Activated naive CD4-positive, alpha-beta T cell treated with anti-CD3 and anti-CD28 coated beads, Interleukin-2, amount 50 U/mL, for 16 hours (primary cell): ENCODE data around the gene PTPRB.

Source experiments
- DNase-seq: peaks from one replicate; pipeline ENCODE4 v3.0.0-alpha.2; 2020

PTPRB gene

DNA sequence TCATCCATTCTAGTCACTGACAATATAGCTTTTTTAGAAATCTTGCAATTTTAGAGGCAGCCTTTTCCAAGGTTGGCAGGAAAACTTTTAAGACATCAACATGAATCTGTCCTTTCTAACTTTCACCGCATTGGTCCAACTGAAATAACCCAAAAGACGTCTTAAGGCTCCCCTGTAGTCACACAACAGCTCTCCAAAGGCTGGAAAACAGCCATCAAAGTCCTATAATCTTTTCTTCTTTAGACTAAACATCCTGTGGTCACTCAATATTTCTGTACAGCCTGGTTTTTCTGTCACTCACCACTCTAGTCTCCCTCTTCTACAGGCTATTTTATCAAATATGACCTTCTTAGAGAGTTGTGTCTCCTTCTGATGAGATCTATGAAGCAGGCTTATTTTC is 4.5 kb upstream of the PTPRB start:
- no peak for DNase-seq

DNA sequence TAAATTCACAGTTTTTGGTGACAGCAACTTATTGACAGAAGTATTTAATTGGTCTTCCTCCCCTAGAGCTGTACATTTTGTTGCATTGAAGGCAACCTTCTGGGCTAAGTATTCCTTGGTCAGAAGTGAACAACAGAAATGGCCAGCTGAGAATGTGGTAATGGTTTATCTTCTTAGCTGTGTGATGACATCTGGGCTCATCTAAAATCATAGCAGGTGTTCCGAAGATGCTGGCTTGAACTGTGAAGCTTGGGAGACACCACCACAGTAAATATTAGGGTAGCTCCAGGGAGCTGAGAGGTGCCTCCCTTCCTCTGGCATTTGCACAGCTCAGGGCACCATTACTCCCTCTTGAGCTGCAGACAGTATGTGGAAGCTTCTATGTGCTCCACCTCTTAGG is 3.7 kb upstream of the PTPRB start:
- no peak for DNase-seq

DNA sequence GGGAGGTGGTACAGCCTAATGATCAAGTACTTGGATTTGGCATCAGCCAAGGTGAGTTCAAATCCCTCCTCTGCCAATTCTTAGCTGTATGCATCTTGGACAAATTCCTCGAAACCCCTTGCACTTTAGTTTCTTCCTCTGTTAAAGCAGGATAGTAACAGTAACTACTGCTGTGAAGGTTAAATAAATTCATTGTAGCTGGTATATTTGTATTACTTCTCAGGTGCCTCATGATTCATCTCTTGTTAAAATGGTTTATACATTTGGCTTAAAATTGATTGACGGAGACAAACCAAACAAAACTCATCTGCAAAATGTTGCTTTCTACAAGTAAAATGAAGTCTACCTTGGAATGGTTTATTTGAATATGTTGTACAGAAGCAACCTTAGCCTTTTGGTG is 2.3 kb upstream of the PTPRB start:
- no peak for DNase-seq

DNA sequence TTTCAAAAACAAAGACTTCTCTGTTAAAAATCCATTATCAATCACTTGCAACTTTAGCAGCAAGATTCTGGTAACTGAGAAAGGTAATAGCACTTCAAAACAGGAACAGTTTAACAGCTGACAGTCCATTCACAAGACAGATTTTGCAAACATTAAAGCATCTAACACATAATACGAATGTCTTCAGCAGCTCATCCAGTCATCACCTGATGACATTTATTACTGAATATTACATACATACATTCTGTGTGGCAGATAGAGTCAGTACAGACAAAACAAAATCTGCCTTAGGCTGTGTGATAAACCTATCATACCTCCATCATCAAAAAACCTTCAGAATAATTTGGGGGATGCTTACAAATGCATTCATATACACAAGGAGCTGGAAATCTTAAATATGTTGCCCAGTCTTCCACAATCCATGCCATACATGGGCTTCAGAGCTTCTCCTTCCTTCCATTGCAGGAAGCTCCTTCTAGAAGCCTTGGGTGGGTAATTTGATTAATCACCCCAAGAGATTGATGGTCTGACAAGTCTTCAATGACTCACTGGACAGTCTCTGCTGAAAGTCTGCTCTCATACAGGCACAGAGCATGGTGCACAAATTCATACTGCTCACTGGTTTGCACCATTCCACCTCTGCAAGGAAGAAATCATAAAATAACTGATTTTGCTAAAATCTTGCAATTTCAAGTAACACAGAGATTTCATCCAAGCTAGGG is 1.6 kb upstream of the PTPRB start:
- DNase-seq = no peak

DNA sequence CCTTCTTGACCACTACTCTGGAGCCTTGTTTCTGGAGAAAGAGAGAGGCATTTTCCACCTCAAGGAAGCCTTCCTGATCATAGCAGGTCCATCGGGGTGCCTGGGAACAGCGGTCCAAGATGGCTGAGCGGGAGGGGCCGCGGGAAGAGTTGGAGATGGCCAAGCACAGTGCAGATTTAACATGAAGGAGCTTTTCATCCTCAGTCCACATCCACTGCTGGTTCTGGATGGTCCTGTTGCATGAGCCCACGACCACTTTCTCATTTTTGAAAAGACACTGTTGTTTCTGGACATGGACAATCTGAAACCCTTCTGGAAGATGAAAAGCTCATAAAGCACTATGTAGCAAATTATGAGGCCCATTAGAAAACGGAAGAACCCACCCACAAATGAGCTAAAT is 1.5 kb downstream of the PTPRB start:
- DNase-seq = no peak

DNA sequence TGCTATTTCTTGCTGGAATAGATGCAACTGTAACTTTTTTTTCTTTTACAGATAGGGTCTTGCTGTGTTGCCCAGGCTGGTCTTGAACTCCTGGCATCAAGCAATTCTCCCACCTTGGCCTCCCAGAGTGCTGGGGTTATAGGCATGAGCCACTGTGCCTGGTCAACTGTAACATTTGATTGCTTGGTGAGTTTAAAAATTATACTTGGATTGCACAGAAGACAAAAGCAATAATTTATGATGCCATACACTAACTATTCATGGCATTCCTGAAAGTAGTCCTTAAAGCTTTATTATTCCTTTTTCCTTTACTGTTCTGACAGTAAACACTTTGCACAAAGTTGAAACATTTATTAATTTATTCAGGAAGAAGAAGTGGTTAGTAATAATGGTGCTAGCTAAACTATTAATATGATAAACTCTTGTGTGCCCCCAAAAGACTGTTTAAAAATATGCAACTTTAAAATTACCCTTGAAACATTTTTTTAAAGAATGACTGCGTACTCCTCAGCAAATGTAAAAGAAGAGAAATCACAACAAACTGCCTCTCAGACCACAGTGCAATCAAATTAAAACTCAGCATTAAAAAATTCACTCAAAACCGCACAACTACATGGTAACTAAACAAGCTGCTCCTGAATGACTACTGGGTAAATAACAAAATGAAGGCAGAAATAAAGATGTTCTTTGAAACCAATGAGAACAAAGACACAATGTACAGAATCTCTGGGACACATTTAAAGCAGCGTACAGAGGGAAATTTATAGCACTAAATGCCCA is 8.3 kb downstream of the PTPRB start:
- DNase-seq = no peak

DNA sequence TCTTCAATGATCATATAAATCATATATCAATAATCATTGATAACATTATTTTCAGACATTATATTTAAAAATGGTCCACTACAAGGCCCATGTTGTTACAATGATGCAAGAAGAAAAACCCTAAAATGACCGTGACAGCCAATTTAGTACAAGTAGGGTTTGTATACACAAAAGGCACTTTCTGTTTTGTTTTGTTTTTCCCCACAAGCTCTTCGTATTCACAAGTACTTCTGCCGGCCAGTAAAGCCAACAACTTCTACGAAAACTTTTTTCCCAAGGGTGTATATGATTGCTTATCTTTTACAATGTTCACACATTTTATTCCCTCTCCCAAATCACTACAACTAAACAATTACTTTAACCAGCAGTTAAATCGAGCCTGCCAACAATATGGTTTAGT is 9.6 kb downstream of the PTPRB start:
- DNase-seq = no peak

DNA sequence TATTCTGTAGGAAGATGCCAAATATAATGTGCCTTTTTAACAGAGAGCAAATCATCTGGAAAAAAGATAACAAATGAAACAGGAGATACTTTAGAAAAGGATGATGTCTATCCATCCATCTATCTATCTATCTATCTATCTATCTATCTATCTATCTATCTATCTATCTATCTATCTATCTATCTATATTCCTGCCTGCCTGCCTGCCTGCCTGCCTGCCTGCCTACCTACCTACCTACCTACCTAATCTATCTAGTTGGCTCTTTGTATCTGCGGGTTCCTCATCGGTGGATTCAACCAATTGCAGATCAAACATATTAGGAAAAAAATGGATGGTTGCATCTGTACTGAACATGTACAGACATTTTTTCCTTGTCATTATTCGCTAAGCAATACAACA is 11.0 kb downstream of the PTPRB start:
- no peak for DNase-seq

DNA sequence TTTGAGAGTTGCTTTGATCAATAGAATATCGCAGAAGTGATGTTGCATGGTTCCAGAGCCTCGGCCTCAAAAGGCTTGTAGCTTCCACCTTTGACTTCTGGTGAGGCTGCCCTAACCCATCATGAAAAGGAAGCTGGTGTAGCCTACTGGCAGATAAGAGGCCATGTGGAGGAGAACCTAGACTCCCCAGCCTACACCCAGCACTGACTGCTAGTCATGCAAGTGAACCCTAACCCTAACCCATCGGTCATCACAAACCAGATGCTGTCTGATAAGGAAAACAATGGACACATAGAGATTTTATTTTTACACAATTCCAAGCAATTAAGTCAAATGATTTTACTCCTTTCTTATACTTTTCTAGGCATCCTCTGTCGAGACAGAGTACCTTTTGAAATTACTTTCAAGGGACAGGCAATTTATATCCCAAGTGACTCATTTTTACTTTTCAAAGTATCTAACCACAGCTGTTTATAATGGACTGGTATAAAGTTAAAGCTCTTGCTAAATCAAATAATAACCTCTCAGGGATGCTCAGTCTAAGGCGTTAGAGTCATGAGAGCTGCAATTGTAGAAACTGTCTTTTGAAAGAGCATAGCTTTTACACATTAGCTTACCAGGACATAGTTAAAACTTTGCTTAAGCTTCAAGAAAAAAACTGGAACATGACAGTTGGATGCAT is 17.6 kb downstream of the PTPRB start:
- DNase-seq = no peak

DNA sequence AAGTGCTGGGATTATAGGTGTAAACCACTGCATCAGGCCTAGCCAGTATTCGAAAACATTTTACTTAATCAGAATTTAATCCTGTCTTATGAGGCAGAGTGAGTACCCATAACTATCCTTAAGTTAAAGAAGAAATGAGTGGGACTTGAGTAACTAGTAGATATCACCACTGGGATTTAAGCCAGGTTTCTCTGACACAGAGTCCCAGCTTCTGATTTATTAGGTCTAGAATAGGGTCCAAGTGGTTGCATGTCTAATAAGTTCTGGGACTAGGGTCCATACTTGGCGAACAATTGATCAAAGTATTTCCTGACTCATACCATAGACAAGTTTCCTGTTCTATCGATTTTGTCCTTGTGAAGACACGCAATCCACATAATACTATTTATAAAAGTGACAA is 18.9 kb downstream of the PTPRB start:
- DNase-seq = no peak

DNA sequence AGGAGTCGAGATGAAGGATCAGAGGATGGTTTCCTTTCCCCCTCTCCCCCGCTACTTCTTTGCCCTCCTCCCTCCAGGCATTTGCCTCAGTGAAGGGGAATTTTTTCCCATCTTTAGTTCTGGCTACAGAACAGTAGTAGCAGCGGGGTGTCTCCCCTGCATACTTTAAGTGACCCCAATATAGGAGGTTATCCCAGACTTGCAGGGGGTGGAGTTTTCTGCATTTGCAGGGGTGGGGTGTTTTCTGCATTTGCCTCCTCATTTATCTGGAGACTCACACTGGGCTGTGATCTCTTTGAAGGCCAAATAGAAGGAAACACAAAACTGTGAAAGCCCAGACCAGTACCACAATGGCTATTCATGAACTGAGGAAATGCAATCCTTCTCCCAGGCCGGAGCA is 19.8 kb downstream of the PTPRB start:
- no peak for DNase-seq

DNA sequence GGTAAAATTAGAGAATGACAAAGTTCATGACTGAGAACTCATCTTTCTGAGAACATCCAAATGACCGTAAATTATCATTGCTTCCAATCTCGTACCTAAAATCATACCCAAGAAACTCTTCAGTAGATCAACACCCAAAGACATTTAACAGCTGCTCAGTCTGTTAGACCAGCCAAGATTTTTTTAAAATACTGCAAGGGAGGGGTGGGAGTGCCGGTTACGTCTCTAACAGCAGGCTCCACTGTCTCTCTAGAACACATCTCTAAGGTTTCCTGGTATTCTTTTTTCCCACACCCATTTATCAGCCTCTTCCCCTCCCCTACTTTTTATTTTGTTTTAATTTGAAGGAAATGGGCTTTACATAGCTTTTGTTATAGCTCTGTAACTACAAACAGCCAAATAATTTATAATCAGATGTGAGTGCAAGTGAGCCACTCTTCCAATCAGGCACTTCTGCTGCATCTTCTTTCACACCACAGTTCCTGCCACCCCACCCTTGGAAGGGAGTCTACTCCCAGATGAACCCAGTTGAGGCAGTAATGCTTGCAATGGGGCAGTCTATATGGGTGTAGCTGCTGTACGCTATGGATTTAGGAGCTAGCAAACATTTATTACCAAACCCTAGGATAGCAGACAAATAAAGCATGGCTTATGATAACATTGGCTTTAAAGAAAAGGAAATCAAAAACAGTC is 21.9 kb downstream of the PTPRB start:
- no peak for DNase-seq

DNA sequence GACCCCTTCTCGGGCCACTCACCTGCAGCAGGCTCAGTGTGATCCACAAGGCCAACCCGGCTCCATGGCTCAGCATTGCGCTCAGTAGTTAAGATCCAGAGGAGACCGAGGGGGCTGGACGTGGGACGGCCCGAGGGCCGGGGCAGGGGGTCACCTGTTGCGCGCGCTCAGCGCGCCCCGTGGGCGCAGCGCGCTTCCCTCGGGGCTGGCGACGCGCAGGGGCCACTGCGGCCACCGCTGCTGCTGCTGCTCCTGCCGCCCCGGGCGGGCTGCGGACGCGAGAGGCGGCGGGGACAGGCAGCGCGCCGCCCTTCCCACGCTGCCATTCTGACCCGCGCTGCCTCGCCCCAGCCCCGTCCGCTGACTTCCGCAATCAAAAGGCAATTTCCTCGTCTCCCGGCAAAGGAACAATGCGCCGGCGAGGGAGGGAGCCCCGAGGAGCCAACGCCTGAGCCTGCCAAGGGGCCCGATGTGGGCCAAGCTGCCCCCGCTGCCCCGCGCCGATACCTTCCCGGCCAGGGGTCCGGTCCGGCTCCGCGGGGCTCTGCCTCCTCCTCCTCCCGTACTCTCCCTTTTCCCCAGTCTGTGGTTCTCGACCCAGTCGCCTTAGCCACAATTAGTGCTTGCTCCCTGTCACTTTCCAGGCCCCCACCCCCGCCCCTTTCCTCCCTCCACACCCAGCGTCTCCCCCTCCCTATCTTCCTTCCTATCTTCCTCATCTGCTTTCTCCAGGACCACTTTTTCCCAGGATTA is 27.3 kb downstream of the PTPRB start:
- DNase-seq = no peak

DNA sequence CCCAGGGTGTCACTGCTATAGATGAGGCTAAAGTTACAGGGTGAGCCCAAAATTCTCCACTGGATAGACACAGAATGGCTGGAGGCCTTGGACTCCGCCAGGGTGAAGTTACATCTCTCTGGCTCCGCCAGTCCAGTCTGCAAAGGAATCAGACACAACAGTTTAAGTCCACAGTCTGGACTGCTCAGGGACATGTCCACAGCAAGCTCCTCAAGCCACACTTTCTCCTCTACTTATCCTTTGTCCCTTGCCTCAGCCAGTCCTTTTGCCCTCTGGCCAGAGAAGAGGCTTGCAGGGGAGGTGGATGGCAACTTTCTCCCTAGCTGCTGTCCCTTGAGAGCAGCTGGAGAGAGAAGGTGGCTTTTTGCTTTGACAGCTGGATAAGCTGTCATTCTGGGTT is 28.0 kb downstream of the PTPRB start:
- DNase-seq = no peak

DNA sequence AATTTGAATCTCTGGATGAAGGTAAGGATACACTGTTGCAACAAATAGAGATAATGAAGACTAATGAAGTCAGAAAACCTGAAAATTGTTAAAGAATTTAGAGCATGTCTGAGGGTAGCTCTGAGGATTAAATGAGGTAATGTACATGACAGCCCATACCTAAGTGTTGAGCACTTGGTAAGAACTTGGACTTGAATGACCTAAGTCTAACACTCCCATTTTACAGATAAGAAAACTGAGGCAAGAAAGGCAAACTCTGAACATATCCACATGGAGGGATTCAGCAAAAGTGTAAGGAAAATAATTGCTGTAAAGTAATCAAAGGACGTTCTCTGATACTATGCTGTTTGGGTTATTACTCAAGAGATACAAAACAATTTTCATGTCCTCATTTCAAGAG is 29.0 kb downstream of the PTPRB start:
- DNase-seq = no peak

DNA sequence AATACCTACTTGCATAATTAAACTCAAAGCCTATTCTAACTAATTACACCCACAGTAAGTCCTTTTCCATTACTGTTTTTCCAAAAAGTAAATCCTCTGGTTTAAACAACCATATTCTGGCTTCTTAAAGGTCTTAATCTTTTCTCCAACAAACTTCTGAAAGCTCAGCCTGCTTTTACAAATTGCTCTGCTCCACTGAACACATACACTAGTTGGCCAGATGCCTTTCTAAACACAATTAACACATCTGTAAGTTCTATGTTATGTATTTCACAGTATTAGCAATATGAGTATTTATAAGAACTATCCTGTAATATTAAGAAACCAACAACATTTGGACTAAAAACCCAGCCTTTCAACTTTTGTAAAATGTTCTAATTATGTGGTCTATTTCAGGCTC is 30.1 kb downstream of the PTPRB start:
- no peak for DNase-seq

DNA sequence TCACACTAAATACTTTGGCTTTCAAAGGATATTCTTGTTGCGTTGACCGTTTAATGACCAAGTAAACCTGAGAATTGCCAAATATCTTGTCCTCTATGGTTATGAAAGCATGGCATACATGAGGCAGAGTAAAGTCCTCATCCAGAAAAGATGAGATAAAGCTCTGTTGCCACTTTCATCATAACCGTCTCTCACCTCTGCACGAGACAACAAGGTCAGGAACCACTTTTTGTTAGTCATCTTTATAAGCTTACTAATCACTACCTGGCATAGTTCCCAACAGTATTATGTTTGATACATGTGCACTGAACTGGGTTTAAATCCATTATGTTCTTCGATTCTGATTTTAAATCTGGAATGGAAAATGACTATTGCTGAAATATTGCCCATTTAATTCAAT is 31.3 kb downstream of the PTPRB start:
- no peak for DNase-seq

DNA sequence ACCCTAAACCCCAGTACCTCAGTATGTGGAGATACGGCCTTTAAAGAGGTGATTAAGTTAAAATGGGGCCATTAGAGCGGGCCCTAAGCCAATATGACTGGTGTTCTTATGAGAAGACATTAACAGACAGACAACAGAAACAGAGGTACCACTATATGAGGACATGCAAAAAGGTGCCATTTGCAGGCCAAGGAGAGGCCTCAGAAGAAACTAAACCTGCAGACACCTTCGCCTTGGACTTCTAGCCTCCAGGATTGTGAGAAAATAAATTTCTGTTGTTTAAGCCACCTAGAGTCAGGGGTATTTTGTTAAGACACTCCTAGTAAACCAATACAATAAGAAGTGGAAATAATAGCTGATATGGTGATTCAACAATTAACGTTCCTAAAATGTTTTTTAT is 32.6 kb downstream of the PTPRB start:
- no peak for DNase-seq

DNA sequence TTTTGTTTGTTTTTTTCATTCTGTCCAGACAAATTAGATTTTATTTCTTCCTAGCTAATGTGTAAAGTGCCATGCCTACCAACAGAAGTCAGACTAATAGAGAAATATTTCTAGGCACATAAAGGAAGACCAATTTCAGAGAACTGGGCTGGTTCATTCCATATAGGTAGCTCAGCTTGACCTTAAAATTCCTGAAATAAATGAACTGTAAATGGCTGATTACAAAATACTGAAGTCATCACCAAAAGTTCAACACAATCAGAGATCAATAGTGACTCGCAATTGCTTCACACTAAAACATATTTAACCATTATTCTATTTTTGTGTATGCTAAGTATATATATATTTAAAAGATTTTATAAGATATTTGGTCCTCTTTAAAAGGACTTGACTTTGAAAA is 34.2 kb downstream of the PTPRB start:
- no peak for DNase-seq

DNA sequence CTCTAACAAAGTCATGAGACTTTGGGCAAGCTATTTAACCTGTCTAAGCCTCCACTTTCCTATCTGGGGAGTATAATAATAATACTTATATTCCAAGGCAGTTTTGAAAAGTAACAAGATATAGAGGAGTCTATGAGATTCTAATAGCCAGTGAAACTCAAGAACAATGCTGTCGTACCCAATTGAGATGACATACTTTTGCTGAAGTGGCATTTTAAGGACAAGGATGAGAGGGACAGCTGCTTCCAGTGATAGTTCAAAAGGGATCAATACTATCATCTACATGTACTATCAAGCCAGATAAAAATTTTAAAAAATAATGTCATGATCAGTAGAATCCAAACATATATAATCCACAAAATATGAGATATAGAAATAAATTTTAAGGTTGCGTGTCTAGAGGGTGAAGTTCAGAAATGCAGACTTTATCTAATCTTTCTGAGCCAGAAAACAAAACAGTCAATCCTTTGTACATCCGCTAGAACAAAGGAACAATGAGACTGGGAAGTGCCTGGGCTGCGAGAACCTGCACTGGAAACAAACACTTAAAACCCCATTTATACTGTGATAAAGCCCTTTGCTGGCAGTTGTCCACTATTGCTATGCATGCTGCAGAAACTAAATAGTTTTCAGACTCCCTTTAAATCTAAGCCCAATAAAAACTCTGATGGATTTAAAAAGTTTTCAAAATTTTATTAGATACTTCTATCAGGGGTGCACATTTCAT is 38.6 kb downstream of the PTPRB start:
- DNase-seq = no peak

DNA sequence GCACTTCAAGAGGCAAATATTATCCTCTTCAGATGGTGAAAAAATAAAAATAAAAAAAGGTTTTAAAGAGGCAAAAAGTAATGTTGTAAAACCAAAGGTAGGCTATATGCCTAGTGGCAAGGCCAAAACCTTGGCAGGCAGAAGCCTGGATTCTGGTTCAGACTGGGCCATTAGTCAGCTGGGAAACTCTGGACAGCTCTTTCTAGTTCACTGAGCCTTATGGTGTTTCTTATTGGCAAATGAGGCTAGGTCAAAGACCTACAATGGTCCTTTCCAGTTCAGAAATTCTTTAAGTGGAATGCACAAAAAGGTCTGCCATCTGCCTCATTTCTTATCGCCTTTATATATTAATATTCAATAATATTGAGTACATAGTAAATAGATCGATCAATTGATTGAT is 44.6 kb downstream of the PTPRB start:
- no peak for DNase-seq

DNA sequence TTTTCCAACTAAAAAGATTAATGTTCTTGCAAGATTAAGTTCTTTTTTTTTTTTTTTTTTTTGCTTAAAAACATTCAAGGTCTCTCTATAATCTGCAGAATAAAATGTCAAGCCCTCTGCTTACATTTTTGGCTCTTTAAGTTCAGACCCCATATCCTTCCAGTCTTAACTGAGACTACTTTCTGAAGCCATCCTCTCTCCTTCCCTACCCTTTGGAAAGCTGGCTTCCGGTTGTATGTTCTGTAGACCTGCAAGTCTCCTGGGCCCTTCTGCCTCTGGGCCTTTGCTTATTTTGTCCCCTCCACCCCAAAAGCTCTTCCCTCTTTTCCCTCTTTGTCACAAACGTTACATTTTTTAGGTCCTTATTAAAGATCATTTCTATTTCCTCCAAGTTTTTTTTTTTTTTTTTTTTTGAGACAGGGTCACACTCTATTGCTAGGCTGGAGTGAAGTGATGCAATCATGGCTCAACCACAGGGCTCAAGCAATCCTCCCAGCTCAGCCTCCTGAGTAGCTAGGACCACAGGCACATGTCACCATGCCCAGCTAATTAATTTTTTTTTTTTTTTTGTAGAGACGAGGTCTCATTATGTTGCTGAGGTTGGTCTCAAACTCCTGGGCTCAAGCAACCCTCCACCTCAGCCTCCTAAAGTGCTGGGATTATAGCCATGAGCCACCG is 46.5 kb downstream of the PTPRB start:
- no peak for DNase-seq
